A549 (cell line): ENCODE data around the gene HNRNPA0.

ENCODE experiments used
- CTCF ChIP-seq: fragments of >200 bp; sonication (Bioruptor Twin); formaldehyde crosslinking; IDR thresholded peaks from 3 replicates; pipeline ENCODE4 v1.5.1; 2016
- EP300 ChIP-seq, 2 experiments: fragments of >200 bp; sonication (Bioruptor Twin); formaldehyde crosslinking; IDR thresholded peaks; 2 replicates in 1 of 2; 3 replicates in 1 of 2; pipeline ENCODE4 v1.6.1; 2016 to 2017
- HEYL ChIP-seq: fragments of 250-450 bp; sonication (Bioruptor Pico); IDR thresholded peaks from 2 replicates; pipeline ENCODE4 v1.8.0; 2021; ENCODE audit warnings: mild to moderate bottlenecking, moderate library complexity
- MAFK ChIP-seq: fragments of 450-650 bp; IDR thresholded peaks from 2 replicates; pipeline ENCODE4 v1.6.1; 2014; ENCODE audit not compliant: partially characterized antibody
- MYC ChIP-seq: IDR thresholded peaks from 2 replicates; pipeline ENCODE4 v1.6.1; 2012; ENCODE audit warnings: mild to moderate bottlenecking, inconsistent platforms, low read length, improper control_type of control experiment, borderline replicate concordance
- NFE2L2 ChIP-seq: fragments of 150-350 bp; conservative IDR thresholded peaks from 2 replicates; pipeline ENCODE4 v1.6.1; 2014; ENCODE audit warnings: low read length
- NR3C1 ChIP-seq: fragments of >200 bp; sonication (Bioruptor Twin); formaldehyde crosslinking; IDR thresholded peaks from 3 replicates; pipeline ENCODE4 v1.6.1; 2017
- POLR2A ChIP-seq: IDR thresholded peaks from 2 replicates; pipeline ENCODE4 v1.6.1; 2012; ENCODE audit warnings: mild to moderate bottlenecking, low read length
- RAD21 ChIP-seq, 2 experiments: fragments of >200 bp in 1 of 2; sonication (Bioruptor Twin) in 1 of 2; formaldehyde crosslinking in 1 of 2; IDR thresholded peaks in 1 of 2; conservative IDR thresholded peaks in 1 of 2; 2 replicates in 1 of 2; 3 replicates in 1 of 2; pipeline ENCODE4 v1.6.1; 2012 to 2018; ENCODE audit warnings: inconsistent platforms in 1 of 2
- TP53 ChIP-seq: fragments of 250-450 bp; sonication (Bioruptor Pico); IDR thresholded peaks from 2 replicates; pipeline ENCODE4 v1.5.0; 2021; ENCODE audit warnings: mild to moderate bottlenecking, moderate library complexity
- ZSCAN20 ChIP-seq: fragments of 250-450 bp; sonication (Bioruptor Pico); IDR thresholded peaks from 2 replicates; pipeline ENCODE4 v1.8.0; 2022; ENCODE audit warnings: mild to moderate bottlenecking, moderate library complexity
- TF ChIP-seq, protein P1 (sequence below): IDR thresholded peaks from 2 replicates; pipeline ENCODE4 v1.6.1; 2012; ENCODE audit warnings: low read depth, borderline replicate concordance
- TF ChIP-seq, protein P2 (sequence below): IDR thresholded peaks from 2 replicates; pipeline ENCODE4 v1.6.1; 2012

GRCh38 chr5:137800700-137801411 lies 46.7 kb upstream of the HNRNPA0 start:
- TF ChIP-seq HEYL (CRISPR knock-in tag) (no peak), CTCF (no peak), NR3C1 (no peak), EP300 (IDR thresholded peaks at IDR 0.05) (no peak), NFE2L2 (no peak), RAD21 (conservative IDR thresholded peaks at IDR 0.05 in 1 of 2, IDR thresholded peaks at IDR 0.05 in 1 of 2) (no peak), ZSCAN20 (CRISPR knock-in tag) (no peak), TP53 (CRISPR knock-in tag) (no peak), MYC (no peak), MAFK (no peak), POLR2A (no peak)
- TF ChIP-seq, protein P1, sequence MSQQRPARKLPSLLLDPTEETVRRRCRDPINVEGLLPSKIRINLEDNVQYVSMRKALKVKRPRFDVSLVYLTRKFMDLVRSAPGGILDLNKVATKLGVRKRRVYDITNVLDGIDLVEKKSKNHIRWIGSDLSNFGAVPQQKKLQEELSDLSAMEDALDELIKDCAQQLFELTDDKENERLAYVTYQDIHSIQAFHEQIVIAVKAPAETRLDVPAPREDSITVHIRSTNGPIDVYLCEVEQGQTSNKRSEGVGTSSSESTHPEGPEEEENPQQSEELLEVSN: no peak
- TF ChIP-seq, protein P2, sequence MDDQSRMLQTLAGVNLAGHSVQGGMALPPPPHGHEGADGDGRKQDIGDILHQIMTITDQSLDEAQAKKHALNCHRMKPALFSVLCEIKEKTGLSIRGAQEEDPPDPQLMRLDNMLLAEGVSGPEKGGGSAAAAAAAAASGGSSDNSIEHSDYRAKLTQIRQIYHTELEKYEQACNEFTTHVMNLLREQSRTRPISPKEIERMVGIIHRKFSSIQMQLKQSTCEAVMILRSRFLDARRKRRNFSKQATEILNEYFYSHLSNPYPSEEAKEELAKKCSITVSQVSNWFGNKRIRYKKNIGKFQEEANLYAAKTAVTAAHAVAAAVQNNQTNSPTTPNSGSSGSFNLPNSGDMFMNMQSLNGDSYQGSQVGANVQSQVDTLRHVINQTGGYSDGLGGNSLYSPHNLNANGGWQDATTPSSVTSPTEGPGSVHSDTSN: no peak
